Transverse colon (tissue), 4 donors: ENCODE results near the gene MTX1. TPM values are rescaled to one million over a fixed set of nuclear protein-coding genes. Genes with fewer than 3 reads are reported as not detected.

Source experiments
- DNase-seq: peaks from one replicate; pipeline ENCODE4 v3.0.0-alpha.2; 2019
- H3K27ac ChIP-seq, 4 donors: fragments of 200-600 bp; sonication (generic); 2 replicates each; pipeline ENCODE4 v1.5.1; 2016 to 2018; ENCODE audit warnings: inconsistent platforms in 4 of 4
- H3K27me3 ChIP-seq: fragments of 200-600 bp; sonication (generic); 2 replicates; pipeline ENCODE4 v1.5.1; 2017; ENCODE audit warnings: inconsistent platforms
- H3K36me3 ChIP-seq, 4 donors: fragments of 200-600 bp; sonication (generic); 2 replicates each; pipeline ENCODE4 v1.5.1; 2017 to 2019; ENCODE audit warnings: inconsistent platforms in 4 of 4
- H3K4me1 ChIP-seq, 4 donors: fragments of 200-600 bp; sonication (generic); 2 replicates each; pipeline ENCODE4 v1.5.1; 2017 to 2020; ENCODE audit warnings: inconsistent platforms in 4 of 4
- H3K4me3 ChIP-seq, 4 donors: fragments of 200-600 bp; sonication (generic); 1 replicate in 1 of 4; 2 replicates in 3 of 4; pipeline versions ENCODE4 v1.5.1 to v1.6.1; 2017 to 2019; ENCODE audit warnings: inconsistent platforms in 4 of 4
- H3K9me3 ChIP-seq, 2 donors: fragments of 200-600 bp; sonication (generic); 2 replicates each; pipeline ENCODE4 v1.5.1; 2017 to 2019; ENCODE audit warnings: inconsistent platforms in 2 of 2
- EP300 ChIP-seq: sonication (generic); formaldehyde crosslinking; IDR thresholded peaks from one replicate; pipeline ENCODE4 v1.6.1; 2017; ENCODE audit warnings: antibody characterized with exemption, low read depth
- POLR2A ChIP-seq: fragments of 450-650 bp; IDR thresholded peaks from one replicate; pipeline ENCODE4 v1.6.1; 2016; ENCODE audit warnings: antibody characterized with exemption, mild to moderate bottlenecking, moderate library complexity
- POLR2AphosphoS5 ChIP-seq, 3 donors: sonication (generic); formaldehyde crosslinking; IDR thresholded peaks; one replicate each; pipeline ENCODE4 v1.6.1; 2016; ENCODE audit warnings: antibody characterized with exemption in 3 of 3
- WGBS, 2 donors: methylation state at CpG; one replicate each; pipeline ENCODE4 v1.1.5; 2018; ENCODE audit warnings: low coverage in 1 of 2; 5-methylcytosine and 5-hydroxymethylcytosine counted together
- in situ Hi-C, 4 donors: fragments of 200-750 bp; cut with MboI; loops; one replicate each; pipeline versions ENCODE4 v1.15.0 to v1.15.1; 2017; ENCODE audit warnings: low sequenced_read_pairs in 3 of 4, low pct_ligation_motif_present in 1 of 4, low pct_unique_long_range_greater_than_20kb in 1 of 4
- intact Hi-C: fragments of 100-400 bp; cut with DNase I; formaldehyde crosslinking; loops from one replicate; pipeline ENCODE4 v1.15.1; 2023; ENCODE audit warnings: low total_unique reads
- total RNA-seq, 4 donors: library from RNA; depleted of rRNA; stranded (reverse); fragments of >200 nt; gene quantifications; one replicate each; pipeline ENCODE4 v1.1.0, GENCODE V29; 2016
- TF ChIP-seq, protein P1 (sequence below), 5 experiments: fragments of 200-600 bp in 3 of 5; fragments of 450-650 bp in 2 of 5; sonication (generic) in 3 of 5; IDR thresholded peaks; 1 replicate in 2 of 5; 2 replicates in 3 of 5; pipeline ENCODE4 v1.5.1; 2016 to 2017; ENCODE audit warnings: antibody characterized with exemption in 5 of 5, inconsistent platforms in 3 of 5, mild to moderate bottlenecking in 2 of 5, moderate library complexity in 1 of 5

MTX1 gene
- total RNA-seq, 4 donors from 2014 or later: 24.3 to 64.0 (median 46.0) TPM

DNA sequence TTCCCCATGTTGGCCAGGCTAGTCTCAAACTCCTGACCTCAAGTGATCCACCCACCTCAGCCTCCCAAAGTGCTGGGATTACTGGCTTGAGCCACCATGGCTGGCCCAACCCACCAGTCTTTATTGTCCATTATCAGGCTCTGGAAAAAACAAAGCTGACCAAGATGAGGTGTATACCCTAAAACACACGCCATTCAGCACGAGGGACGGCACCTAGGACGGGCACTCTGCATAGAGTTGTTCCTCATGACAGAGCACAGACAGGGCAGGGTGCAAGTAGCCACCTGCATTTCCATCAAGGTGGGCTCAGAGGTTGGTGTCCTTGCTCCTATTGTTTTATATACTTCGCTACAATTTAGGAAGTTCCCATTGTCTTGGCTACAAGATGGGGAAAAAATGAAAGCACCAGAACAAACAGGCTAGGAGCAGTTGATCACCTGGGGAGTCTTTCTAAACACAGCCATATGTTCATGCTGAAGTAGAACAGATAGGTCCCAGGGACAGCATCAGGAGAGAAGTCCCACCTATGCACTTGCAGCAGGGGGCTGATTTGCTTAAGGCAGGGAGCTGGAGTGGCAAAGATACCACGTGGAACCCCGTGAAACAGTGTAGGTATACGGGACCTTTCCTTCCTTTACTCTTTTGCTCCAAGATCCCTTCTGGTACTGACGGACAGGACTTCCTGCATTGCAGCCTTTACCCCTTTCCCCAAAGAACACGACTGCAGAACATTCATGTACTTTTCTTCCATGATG, 39.9 kb upstream of the MTX1 start:
- 73 to 74% methylated on average over 3 to 10 of the region's 10 CpGs for WGBS, 2 donors
- Histone ChIP-seq H3K27ac (no peak overlapping the region), H3K9me3 (no peaks in the 10 kb centered on the region), H3K27me3 (no peaks in the 10 kb centered on the region), H3K36me3 (no peaks in the 10 kb centered on the region), H3K4me1 (peaks cover 15 to 30% (median 24%) of the 10 kb centered on the region in 4 donors), H3K4me3 (no peak overlapping the region)
- in situ Hi-C loops: loop anchor here (5.0 to 25.0 kb wide), 3 partner anchors 74 to 256 kb away; no protein-coding TSS in a partner anchor
- intact Hi-C loops: no loop called here
- TF ChIP-seq EP300 (no peak), POLR2A (no peak), POLR2AphosphoS5 (IDR thresholded peaks at IDR 0.05) (no peak)
- TF ChIP-seq, protein P1, sequence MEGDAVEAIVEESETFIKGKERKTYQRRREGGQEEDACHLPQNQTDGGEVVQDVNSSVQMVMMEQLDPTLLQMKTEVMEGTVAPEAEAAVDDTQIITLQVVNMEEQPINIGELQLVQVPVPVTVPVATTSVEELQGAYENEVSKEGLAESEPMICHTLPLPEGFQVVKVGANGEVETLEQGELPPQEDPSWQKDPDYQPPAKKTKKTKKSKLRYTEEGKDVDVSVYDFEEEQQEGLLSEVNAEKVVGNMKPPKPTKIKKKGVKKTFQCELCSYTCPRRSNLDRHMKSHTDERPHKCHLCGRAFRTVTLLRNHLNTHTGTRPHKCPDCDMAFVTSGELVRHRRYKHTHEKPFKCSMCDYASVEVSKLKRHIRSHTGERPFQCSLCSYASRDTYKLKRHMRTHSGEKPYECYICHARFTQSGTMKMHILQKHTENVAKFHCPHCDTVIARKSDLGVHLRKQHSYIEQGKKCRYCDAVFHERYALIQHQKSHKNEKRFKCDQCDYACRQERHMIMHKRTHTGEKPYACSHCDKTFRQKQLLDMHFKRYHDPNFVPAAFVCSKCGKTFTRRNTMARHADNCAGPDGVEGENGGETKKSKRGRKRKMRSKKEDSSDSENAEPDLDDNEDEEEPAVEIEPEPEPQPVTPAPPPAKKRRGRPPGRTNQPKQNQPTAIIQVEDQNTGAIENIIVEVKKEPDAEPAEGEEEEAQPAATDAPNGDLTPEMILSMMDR (IDR thresholded peaks at IDR 0.05): no peak
- DNase-seq: no peak

DNA sequence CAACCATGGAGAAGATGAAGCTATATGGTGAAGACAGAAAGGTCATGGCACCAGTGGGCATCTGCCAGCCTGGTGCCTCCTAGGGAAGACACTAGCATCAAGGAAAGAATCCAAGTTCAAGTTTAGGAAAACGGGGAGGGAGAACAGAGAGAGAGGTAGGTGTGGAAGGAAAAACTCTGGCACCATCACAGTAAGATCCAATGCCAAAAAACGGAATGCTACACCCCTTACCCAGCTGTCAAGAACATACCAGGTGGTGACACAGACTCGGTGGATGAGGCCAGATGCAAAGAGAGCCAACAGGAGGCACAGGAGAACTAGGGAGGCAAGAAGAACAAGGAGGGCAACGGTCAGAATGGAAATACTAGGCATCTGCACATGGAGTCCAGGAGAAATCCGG, 39.0 kb upstream of the MTX1 start:
- in situ Hi-C loops (loop anchor here (5.0 to 25.0 kb wide), 3 partner anchors 75 to 257 kb away; no protein-coding TSS in a partner anchor), intact Hi-C loops (no loop called here)
- Histone ChIP-seq H3K27me3 (peaks cover 6% of the 10 kb centered on the region), H3K9me3 (no peaks in the 10 kb centered on the region), H3K36me3 (no peaks in the 10 kb centered on the region), H3K4me1 (peaks cover 18 to 35% (median 30%) of the 10 kb centered on the region in 4 donors), H3K27ac (no peak overlapping the region), H3K4me3 (no peak overlapping the region)
- no peak for DNase-seq
- TF ChIP-seq, protein P1 (IDR thresholded peaks at IDR 0.05): no peak
- no peak for TF ChIP-seq EP300
- TF ChIP-seq POLR2A: no peak
- no peak for TF ChIP-seq POLR2AphosphoS5 (IDR thresholded peaks at IDR 0.05)
- WGBS, 2 donors: 71 to 80% methylated on average over 4 to 5 of the region's 5 CpGs

- Histone ChIP-seq H3K9me3 (no peaks in the 10 kb centered on the region), H3K4me3 (no peak overlapping the region), H3K4me1 (peaks cover 18 to 35% (median 31%) of the 10 kb centered on the region in 4 donors), H3K27ac (no peak overlapping the region), H3K27me3 (peaks cover 6% of the 10 kb centered on the region), H3K36me3 (no peaks in the 10 kb centered on the region)
- no peak for TF ChIP-seq POLR2A
- TF ChIP-seq EP300: no peak
- TF ChIP-seq, protein P1 (IDR thresholded peaks at IDR 0.05): no peak
- TF ChIP-seq POLR2AphosphoS5 (IDR thresholded peaks at IDR 0.05): no peak
- WGBS, 2 donors: 81% methylated on average over 2 of the region's 2 CpGs; no CpG with 5 or more reads in 1 of the 2 donors
- in situ Hi-C loops (loop anchor here in 1 of 4 donors (25.0 kb wide), 1 partner anchor 258 kb away; no protein-coding TSS in a partner anchor), intact Hi-C loops (no loop called here)
- no peak for DNase-seq
Observed at GRCh38 chr1:155170101-155170785, 38.3 kb upstream of the MTX1 start.

- H3K4me1 ChIP-seq: peaks cover 18 to 35% (median 31%) of the 10 kb centered on the region in 4 donors
- intact Hi-C loops (no loop called here), in situ Hi-C loops (loop anchor here in 1 of 4 donors (25.0 kb wide), 1 partner anchor 259 kb away; no protein-coding TSS in a partner anchor)
- H3K27me3 ChIP-seq: peaks cover 6% of the 10 kb centered on the region
- TF ChIP-seq, protein P1 (IDR thresholded peaks at IDR 0.05): no peak
- TF ChIP-seq EP300: no peak
- H3K9me3 ChIP-seq: no peaks in the 10 kb centered on the region
- H3K4me3 ChIP-seq: no peak overlapping the region
- no peaks in the 10 kb centered on the region for H3K36me3 ChIP-seq
- H3K27ac ChIP-seq: no peak overlapping the region
- WGBS, 2 donors: 91 to 100% methylated on average over 2 to 7 of the region's 7 CpGs
- no peak for DNase-seq
Observed at GRCh38 chr1:155170806-155171205, 37.7 kb upstream of the MTX1 start.
